SK-N-SH treated with all-trans-retinoic acid at 6 μM for 48 hours (cell line): ENCODE results near the gene CELF1.

Experiments used
- ARNTL ChIP-seq: fragments of 450-650 bp; formaldehyde crosslinking; IDR thresholded peaks from 2 replicates; pipeline ENCODE4 v1.5.0; 2020; ENCODE audit warnings: low read depth, mild to moderate bottlenecking, moderate library complexity, borderline replicate concordance
- CREB5 ChIP-seq: fragments of 250-450 bp; sonication (Bioruptor Pico); IDR thresholded peaks from 2 replicates; pipeline ENCODE4 v1.5.1; 2020; ENCODE audit warnings: low read depth, mild to moderate bottlenecking, moderate library complexity
- CSDC2 ChIP-seq: fragments of 250-450 bp; sonication (Bioruptor Pico); IDR thresholded peaks from 2 replicates; pipeline ENCODE4 v1.5.0; 2020; ENCODE audit warnings: mild to moderate bottlenecking, moderate library complexity
- ESRRG ChIP-seq: fragments of 250-450 bp; sonication (Bioruptor Pico); IDR thresholded peaks from 2 replicates; pipeline ENCODE4 v1.6.1; 2021; ENCODE audit warnings: mild to moderate bottlenecking
- ISL1 ChIP-seq: fragments of 250-450 bp; sonication (Bioruptor Pico); IDR thresholded peaks from 2 replicates; pipeline ENCODE4 v2.1.2; 2022; ENCODE audit warnings: mild to moderate bottlenecking, moderate library complexity
- OSR1 ChIP-seq: fragments of 250-450 bp; sonication (Bioruptor Pico); IDR thresholded peaks from 2 replicates; pipeline ENCODE4 v1.8.0; 2022; ENCODE audit warnings: moderate library complexity, mild to moderate bottlenecking, inconsistent platforms
- PATZ1 ChIP-seq: fragments of 250-450 bp; sonication (Bioruptor Pico); IDR thresholded peaks from 2 replicates; pipeline ENCODE4 v1.8.0; 2020; ENCODE audit warnings: mild to moderate bottlenecking, moderate library complexity, borderline replicate concordance
- PPARA ChIP-seq: fragments of 250-450 bp; sonication (Bioruptor Pico); IDR thresholded peaks from 2 replicates; pipeline ENCODE4 v1.5.0; 2020; ENCODE audit warnings: mild to moderate bottlenecking, borderline replicate concordance
- TCF4 ChIP-seq: fragments of 250-450 bp; sonication (Bioruptor Pico); IDR thresholded peaks from 2 replicates; pipeline ENCODE4 v1.8.0; 2021; ENCODE audit warnings: mild to moderate bottlenecking, moderate library complexity, borderline replicate concordance
- TOX ChIP-seq: fragments of 250-450 bp; sonication (Bioruptor Pico); IDR thresholded peaks from 2 replicates; pipeline ENCODE4 v1.8.0; 2021; ENCODE audit warnings: mild to moderate bottlenecking, moderate library complexity, borderline replicate concordance
- ZFP3 ChIP-seq: fragments of 250-450 bp; sonication (Bioruptor Pico); IDR thresholded peaks from 2 replicates; pipeline ENCODE4 v1.5.0; 2020; ENCODE audit warnings: mild to moderate bottlenecking, moderate library complexity
- ZFP30 ChIP-seq: fragments of 450-650 bp; formaldehyde crosslinking; IDR thresholded peaks from 2 replicates; pipeline ENCODE4 v1.5.0; 2022; ENCODE audit warnings: mild to moderate bottlenecking, moderate library complexity
- ZNF8 ChIP-seq: fragments of 450-650 bp; formaldehyde crosslinking; IDR thresholded peaks from 2 replicates; pipeline ENCODE4 v1.5.0; 2020; ENCODE audit warnings: mild to moderate bottlenecking, moderate library complexity
- TF ChIP-seq, protein P1 (sequence below): fragments of 250-450 bp; sonication (Bioruptor Pico); IDR thresholded peaks from 2 replicates; pipeline ENCODE4 v1.5.0; 2020; ENCODE audit warnings: mild to moderate bottlenecking, moderate library complexity

GRCh38 chr11:47488674-47489394 is 64.1 kb downstream of the CELF1 start:
- TF ChIP-seq PATZ1 = no peak
- TF ChIP-seq TOX (CRISPR knock-in tag) = no peak
- TF ChIP-seq ZFP30 = no peak
- TF ChIP-seq CREB5 (CRISPR knock-in tag) = no peak
- no peak for TF ChIP-seq ZNF8 (CRISPR knock-in tag)
- TF ChIP-seq, protein P1, sequence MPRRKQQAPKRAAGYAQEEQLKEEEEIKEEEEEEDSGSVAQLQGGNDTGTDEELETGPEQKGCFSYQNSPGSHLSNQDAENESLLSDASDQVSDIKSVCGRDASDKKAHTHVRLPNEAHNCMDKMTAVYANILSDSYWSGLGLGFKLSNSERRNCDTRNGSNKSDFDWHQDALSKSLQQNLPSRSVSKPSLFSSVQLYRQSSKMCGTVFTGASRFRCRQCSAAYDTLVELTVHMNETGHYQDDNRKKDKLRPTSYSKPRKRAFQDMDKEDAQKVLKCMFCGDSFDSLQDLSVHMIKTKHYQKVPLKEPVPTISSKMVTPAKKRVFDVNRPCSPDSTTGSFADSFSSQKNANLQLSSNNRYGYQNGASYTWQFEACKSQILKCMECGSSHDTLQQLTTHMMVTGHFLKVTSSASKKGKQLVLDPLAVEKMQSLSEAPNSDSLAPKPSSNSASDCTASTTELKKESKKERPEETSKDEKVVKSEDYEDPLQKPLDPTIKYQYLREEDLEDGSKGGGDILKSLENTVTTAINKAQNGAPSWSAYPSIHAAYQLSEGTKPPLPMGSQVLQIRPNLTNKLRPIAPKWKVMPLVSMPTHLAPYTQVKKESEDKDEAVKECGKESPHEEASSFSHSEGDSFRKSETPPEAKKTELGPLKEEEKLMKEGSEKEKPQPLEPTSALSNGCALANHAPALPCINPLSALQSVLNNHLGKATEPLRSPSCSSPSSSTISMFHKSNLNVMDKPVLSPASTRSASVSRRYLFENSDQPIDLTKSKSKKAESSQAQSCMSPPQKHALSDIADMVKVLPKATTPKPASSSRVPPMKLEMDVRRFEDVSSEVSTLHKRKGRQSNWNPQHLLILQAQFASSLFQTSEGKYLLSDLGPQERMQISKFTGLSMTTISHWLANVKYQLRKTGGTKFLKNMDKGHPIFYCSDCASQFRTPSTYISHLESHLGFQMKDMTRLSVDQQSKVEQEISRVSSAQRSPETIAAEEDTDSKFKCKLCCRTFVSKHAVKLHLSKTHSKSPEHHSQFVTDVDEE (CRISPR knock-in tag) = no peak
- no peak for TF ChIP-seq OSR1
- TF ChIP-seq ZFP3 (CRISPR knock-in tag) = no peak
- TF ChIP-seq PPARA (CRISPR knock-in tag) = no peak
- no peak for TF ChIP-seq CSDC2 (CRISPR knock-in tag)
- TF ChIP-seq TCF4 (CRISPR knock-in tag) = no peak
- no peak for TF ChIP-seq ARNTL (CRISPR knock-in tag)
- no peak for TF ChIP-seq ESRRG (CRISPR knock-in tag)
- no peak for TF ChIP-seq ISL1
